Esophagus squamous epithelium (tissue), 5 donors: ENCODE data around the gene GALNT6. TPM values are rescaled to one million over a fixed set of nuclear protein-coding genes. Genes with fewer than 3 reads are reported as not detected.

Source experiments
- DNase-seq: peaks from one replicate; lab custom pipeline; 2025; lab: John Stamatoyannopoulos, UW
- H3K27ac ChIP-seq, 4 donors: fragments of 200-600 bp; sonication (generic); one replicate each; pipeline ENCODE4 v1.5.1; 2016 to 2019; ENCODE audit warnings: mild to moderate bottlenecking in 1 of 4
- H3K27me3 ChIP-seq, 4 donors: fragments of 200-600 bp; sonication (generic); 1 replicate in 3 of 4; 2 replicates in 1 of 4; pipeline versions ENCODE4 v1.5.1 to v1.6.0; 2017 to 2021; ENCODE audit warnings: antibody characterized with exemption in 1 of 4
- H3K36me3 ChIP-seq, 3 donors: fragments of 200-600 bp; sonication (generic); one replicate each; pipeline ENCODE4 v1.5.1; 2016 to 2019
- H3K4me1 ChIP-seq, 3 donors: fragments of 200-600 bp; sonication (generic); one replicate each; pipeline ENCODE4 v1.5.1; 2017 to 2019
- H3K4me3 ChIP-seq, 4 donors: fragments of 200-600 bp; sonication (generic); 1 replicate in 3 of 4; 2 replicates in 1 of 4; pipeline ENCODE4 v1.5.1; 2016 to 2019; ENCODE audit warnings: mild to moderate bottlenecking in 2 of 4, moderate library complexity in 1 of 4
- H3K9me3 ChIP-seq, 3 donors: fragments of 200-600 bp; sonication (generic); one replicate each; pipeline ENCODE4 v1.5.1; 2016 to 2019
- POLR2A ChIP-seq, 4 donors: fragments of 450-650 bp; IDR thresholded peaks; one replicate each; pipeline ENCODE4 v1.6.1; 2017; ENCODE audit warnings: antibody characterized with exemption in 4 of 4, mild to moderate bottlenecking in 4 of 4, moderate library complexity in 3 of 4
- WGBS, 2 donors: methylation state at CpG; one replicate each; pipeline ENCODE4 v1.1.5; 2018; 5-methylcytosine and 5-hydroxymethylcytosine counted together
- intact Hi-C: fragments of 100-400 bp; cut with DNase I; formaldehyde crosslinking; loops from one replicate; pipeline ENCODE4 v1.15.0; 2022
- total RNA-seq, 4 donors: library from RNA; depleted of rRNA; stranded (reverse); fragments of >200 nt; gene quantifications; one replicate each; pipeline ENCODE4 v1.1.0, GENCODE V29; 2016
- TF ChIP-seq, protein P1 (sequence below), 6 experiments: fragments of 450-650 bp in 4 of 6; fragments of 200-600 bp in 2 of 6; sonication (generic) in 2 of 6; IDR thresholded peaks; one replicate each; pipeline ENCODE4 v1.5.1; 2016 to 2019; ENCODE audit warnings: antibody characterized with exemption in 6 of 6, mild to moderate bottlenecking in 4 of 6, moderate library complexity in 4 of 6
- donor health status: DM: yes; HTN: yes; CAD: no.

GALNT6 gene
- total RNA-seq, 4 donors from 2014 or later, result 1.7 to 26.7 (median 10.2) TPM

DNA sequence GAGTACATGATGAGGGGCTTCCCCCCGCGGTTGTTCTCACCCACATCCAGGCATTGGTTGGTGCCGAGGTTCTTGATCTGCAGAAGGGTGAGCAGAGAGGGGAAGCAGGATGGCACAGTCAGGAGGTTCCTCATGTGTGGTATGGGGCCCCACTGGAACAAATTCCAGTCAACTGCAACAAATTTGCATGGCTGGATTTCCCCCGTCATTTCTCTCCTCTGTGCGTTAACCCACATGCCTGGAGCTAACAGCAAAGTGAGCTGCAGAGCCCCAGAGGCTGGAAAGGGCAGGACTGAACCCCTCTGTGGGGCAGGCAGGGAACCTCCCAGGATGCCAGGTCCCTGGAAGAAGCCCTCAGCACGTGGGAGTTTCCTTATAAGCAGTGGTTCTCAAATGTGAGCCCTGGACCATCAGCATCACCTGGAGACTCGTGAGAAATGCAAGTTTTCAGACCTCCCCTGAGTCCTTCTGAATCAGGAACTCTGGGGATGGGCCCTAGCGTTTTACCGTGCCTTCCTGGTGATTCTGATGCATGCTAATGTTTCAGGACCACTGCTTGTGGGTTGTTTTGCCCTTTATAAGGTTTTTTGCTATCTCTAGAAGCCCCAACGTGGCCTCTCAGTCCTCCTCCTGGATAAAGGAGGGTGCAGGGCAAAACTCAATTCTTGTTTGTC lies 33.7 kb downstream of the GALNT6 start:
- Histone ChIP-seq H3K4me1 (no peaks in the 10 kb centered on the region), H3K4me3 (no peak overlapping the region), H3K9me3 (no peaks in the 10 kb centered on the region), H3K27me3 (no peaks in the 10 kb centered on the region), H3K27ac (no peak overlapping the region), H3K36me3 (peaks cover 0 to 12% (median 0%) of the 10 kb centered on the region in 3 donors)
- intact Hi-C loops, result no loop called here
- DNase-seq, result no peak
- no peak for TF ChIP-seq POLR2A (IDR thresholded peaks at IDR 0.05)
- TF ChIP-seq, protein P1, sequence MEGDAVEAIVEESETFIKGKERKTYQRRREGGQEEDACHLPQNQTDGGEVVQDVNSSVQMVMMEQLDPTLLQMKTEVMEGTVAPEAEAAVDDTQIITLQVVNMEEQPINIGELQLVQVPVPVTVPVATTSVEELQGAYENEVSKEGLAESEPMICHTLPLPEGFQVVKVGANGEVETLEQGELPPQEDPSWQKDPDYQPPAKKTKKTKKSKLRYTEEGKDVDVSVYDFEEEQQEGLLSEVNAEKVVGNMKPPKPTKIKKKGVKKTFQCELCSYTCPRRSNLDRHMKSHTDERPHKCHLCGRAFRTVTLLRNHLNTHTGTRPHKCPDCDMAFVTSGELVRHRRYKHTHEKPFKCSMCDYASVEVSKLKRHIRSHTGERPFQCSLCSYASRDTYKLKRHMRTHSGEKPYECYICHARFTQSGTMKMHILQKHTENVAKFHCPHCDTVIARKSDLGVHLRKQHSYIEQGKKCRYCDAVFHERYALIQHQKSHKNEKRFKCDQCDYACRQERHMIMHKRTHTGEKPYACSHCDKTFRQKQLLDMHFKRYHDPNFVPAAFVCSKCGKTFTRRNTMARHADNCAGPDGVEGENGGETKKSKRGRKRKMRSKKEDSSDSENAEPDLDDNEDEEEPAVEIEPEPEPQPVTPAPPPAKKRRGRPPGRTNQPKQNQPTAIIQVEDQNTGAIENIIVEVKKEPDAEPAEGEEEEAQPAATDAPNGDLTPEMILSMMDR (IDR thresholded peaks at IDR 0.05), result no peak
- WGBS, 2 donors, result 81 to 87% methylated on average over 5 to 9 of the region's 10 CpGs

DNA sequence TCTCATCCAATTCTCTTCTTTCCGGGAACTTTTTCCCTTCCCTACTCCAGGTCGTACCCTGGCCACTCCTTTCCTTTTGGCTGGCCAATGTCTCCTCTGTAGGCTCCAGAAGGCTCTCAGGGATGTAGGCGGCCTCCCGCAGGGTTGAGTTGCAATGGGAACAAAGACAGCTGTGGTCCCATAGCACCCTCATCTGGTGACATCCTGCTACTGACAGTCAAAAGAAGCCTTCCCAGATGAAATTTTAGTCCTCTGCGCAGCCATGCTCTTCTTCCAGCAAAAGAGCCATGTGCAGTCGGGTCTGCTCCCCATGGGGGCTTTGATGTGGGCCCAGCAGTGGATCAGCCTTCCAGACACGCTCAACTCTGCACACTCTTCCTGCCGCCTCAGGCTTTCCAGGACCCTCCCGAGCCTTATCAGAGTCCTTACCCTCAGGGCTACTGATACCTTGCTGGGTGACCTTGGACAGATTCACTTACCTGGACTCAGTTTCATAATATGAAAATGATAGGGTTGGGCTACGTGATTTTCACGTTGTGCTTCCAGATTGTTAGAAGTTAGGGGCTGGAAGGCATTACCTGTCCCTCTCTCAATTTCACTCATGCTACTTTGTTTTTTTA lies 39.2 kb downstream of the GALNT6 start:
- no peak overlapping the region for H3K27ac ChIP-seq
- intact Hi-C loops, result no loop called here
- no peak for DNase-seq
- H3K4me1 ChIP-seq, result no peaks in the 10 kb centered on the region
- no peak for TF ChIP-seq POLR2A (IDR thresholded peaks at IDR 0.05)
- TF ChIP-seq, protein P1 (IDR thresholded peaks at IDR 0.05), result peak in 5 of 6 experiments; percentile 37 to 76 (median 58)
- H3K36me3 ChIP-seq, result no peaks in the 10 kb centered on the region
- no peaks in the 10 kb centered on the region for H3K27me3 ChIP-seq
- WGBS, 2 donors, result 45 to 51% methylated on average over 7 to 11 of the region's 11 CpGs
- no peaks in the 10 kb centered on the region for H3K9me3 ChIP-seq
- no peak overlapping the region for H3K4me3 ChIP-seq

DNA sequence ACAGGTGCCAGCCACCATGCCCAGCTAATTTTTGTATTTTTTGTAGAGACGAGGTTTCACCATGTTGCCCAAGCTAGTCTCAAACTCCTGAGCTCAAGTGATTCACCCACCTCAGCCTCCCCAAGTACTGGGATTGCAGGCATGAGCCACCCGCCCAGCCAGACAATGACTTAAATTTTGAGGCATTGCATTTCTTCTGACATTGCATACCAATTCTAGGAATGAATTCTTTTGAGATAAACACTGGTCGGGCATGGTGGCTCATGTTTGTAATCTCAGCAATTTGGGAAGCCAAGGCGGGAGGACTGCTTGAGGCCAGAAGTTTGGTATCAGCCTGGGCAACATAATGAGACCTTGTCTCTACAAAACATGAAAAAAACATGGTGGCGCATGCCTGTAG lies 42.2 kb downstream of the GALNT6 start:
- H3K27me3 ChIP-seq, result no peaks in the 10 kb centered on the region
- DNase-seq, result no peak
- H3K9me3 ChIP-seq, result no peaks in the 10 kb centered on the region
- H3K27ac ChIP-seq, result no peak overlapping the region
- intact Hi-C loops, result no loop called here
- no peaks in the 10 kb centered on the region for H3K4me1 ChIP-seq
- no peak overlapping the region for H3K4me3 ChIP-seq
- WGBS, 2 donors, result 76 to 79% methylated on average over 5 of the region's 5 CpGs
- H3K36me3 ChIP-seq, result no peaks in the 10 kb centered on the region
- TF ChIP-seq, protein P1 (IDR thresholded peaks at IDR 0.05), result no peak
- no peak for TF ChIP-seq POLR2A (IDR thresholded peaks at IDR 0.05)

DNA sequence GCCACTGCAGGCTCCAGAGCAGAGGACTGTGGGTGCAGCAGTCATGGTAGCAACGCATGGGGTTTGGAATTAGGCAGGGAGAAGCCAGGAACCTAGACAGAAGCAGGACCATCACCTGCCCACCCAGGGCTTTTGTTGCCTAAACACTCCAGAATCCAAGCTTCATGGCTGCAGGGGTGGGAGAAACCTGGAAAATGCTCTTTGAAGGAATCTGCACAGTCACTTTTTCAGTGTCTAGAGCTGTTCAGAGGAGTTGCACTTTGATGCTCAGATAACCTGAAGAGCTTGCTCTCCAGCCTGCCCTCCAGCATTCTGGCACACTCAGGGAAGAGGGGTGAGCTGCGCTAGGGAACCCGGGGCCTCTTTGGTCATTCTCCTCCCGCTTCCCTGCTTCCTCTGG lies 43.1 kb downstream of the GALNT6 start:
- Histone ChIP-seq H3K4me1 (no peaks in the 10 kb centered on the region), H3K27ac (no peak overlapping the region), H3K36me3 (no peaks in the 10 kb centered on the region), H3K4me3 (no peak overlapping the region), H3K9me3 (no peaks in the 10 kb centered on the region), H3K27me3 (no peaks in the 10 kb centered on the region)
- TF ChIP-seq POLR2A (IDR thresholded peaks at IDR 0.05), result no peak
- TF ChIP-seq, protein P1 (IDR thresholded peaks at IDR 0.05), result no peak
- intact Hi-C loops, result no loop called here
- 91 to 92% methylated on average over 1 to 3 of the region's 4 CpGs for WGBS, 2 donors
- no peak for DNase-seq

DNA sequence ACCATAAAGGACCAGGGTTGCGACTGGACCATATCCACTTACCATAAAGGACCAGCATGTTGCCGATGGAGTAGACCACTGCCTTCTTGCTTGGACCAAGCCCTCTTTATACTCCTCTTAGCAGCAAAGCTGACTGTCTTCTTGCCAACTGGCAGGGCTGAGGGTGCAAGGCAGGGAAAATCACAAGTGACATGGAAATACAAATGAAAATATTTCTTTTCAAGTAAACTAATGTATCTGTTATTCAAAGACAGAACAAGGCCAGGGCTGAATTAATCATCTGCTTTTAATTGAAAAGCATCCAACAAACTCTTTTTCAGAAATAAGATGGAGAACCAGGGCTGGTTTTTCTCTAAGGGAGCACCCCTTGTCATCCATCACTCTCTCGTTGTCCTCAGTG lies 44.6 kb downstream of the GALNT6 start, which contains the start of gene CELA1:
Gene CELA1 (minus strand): TSS at position 99 of the 400 bp plus-strand sequence. CDS start 41 bp downstream, at position 58.
- peaks cover 0 to 12% (median 5%) of the 10 kb centered on the region in 3 donors for H3K4me1 ChIP-seq
- WGBS, 2 donors, result 83 to 87% methylated on average over 3 of the region's 3 CpGs
- intact Hi-C loops, result no loop called here

More for the DNA sequence above, 44.6 kb downstream of the GALNT6 start, which contains the start of gene CELA1:
- Histone ChIP-seq H3K9me3 (no peaks in the 10 kb centered on the region), H3K27ac (no peak within 1 kb of the TSS), H3K27me3 (no peaks in the 10 kb centered on the region), H3K4me3 (no peak within 1 kb of the TSS), H3K36me3 (no peaks in the 10 kb centered on the region)
- TF ChIP-seq, protein P1 (IDR thresholded peaks at IDR 0.05), result no peak
- no peak for TF ChIP-seq POLR2A (IDR thresholded peaks at IDR 0.05)
- no peak for DNase-seq
